HL-60 (cell line): ENCODE data around the gene PLEKHA5.

Experiments
- DNase-seq, 2 experiments: peaks; one replicate each; pipeline ENCODE4 v3.0.0-alpha.2; 2010 to 2020; ENCODE audit warnings: low read depth in 1 of 2, low spot score in 1 of 2
- H3K27ac ChIP-seq: fragments of 250-450 bp; sonication (Bioruptor Pico); replicated peaks from 2 replicates; pipeline ENCODE4 v1.5.1; 2020; ENCODE audit warnings: mild to moderate bottlenecking, moderate library complexity
- H3K27me3 ChIP-seq: fragments of 250-450 bp; sonication (Bioruptor Pico); 2 replicates; pipeline ENCODE4 v1.5.1; 2021; ENCODE audit warnings: mild to moderate bottlenecking, moderate library complexity; ENCODE audit not compliant: insufficient read depth, poor library complexity, severe bottlenecking
- H3K4me3 ChIP-seq: replicated peaks from 2 replicates; pipeline ENCODE4 v1.5.1; 2011; ENCODE audit warnings: mild to moderate bottlenecking, control low read depth, low read length; ENCODE audit not compliant: insufficient read depth
- GABPA ChIP-seq: IDR thresholded peaks from 2 replicates; pipeline ENCODE4 v1.6.1; 2012; ENCODE audit warnings: low read depth
- POLR2AphosphoS5 ChIP-seq: IDR thresholded peaks from 2 replicates; pipeline ENCODE4 v1.6.1; 2012; ENCODE audit warnings: low read depth
- REST ChIP-seq: IDR thresholded peaks from 2 replicates; pipeline ENCODE4 v1.6.1; 2012; ENCODE audit warnings: low read depth; ENCODE audit not compliant: insufficient replicate concordance
- SPI1 ChIP-seq: IDR thresholded peaks from 2 replicates; pipeline ENCODE4 v1.6.1; 2012; ENCODE audit warnings: low read depth, mild to moderate bottlenecking, borderline replicate concordance
- TF ChIP-seq, protein P1 (sequence below): IDR thresholded peaks from one replicate; pipeline ENCODE4 v1.5.1; 2011; ENCODE audit warnings: low read length, control low read depth, inconsistent platforms; ENCODE audit not compliant: insufficient read depth

Gene PLEKHA5

DNA sequence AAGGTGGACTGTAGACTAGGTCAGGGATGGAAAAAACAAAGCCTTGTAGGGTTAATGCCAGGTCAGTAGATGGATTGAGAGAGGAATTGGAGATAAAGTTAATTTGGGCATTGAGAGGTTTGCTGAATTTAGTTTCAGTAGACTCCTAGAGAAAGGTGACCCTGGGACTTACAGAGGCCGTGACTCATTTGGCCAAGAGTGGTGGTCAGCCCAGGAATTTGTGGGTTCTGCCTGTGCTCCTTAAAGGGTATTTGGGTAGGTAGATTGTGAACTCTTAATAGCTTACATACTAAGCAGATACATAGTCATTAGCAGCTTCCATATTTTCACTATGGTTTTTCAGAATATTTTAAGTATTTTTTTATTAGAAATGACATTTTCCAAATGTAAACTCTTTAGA is 21.8 kb downstream of the PLEKHA5 start:
- no peak for DNase-seq
- no peaks in the 10 kb centered on the region for H3K27me3 ChIP-seq
- no peak overlapping the region for H3K4me3 ChIP-seq
- TF ChIP-seq SPI1, result no peak
- TF ChIP-seq, protein P1, sequence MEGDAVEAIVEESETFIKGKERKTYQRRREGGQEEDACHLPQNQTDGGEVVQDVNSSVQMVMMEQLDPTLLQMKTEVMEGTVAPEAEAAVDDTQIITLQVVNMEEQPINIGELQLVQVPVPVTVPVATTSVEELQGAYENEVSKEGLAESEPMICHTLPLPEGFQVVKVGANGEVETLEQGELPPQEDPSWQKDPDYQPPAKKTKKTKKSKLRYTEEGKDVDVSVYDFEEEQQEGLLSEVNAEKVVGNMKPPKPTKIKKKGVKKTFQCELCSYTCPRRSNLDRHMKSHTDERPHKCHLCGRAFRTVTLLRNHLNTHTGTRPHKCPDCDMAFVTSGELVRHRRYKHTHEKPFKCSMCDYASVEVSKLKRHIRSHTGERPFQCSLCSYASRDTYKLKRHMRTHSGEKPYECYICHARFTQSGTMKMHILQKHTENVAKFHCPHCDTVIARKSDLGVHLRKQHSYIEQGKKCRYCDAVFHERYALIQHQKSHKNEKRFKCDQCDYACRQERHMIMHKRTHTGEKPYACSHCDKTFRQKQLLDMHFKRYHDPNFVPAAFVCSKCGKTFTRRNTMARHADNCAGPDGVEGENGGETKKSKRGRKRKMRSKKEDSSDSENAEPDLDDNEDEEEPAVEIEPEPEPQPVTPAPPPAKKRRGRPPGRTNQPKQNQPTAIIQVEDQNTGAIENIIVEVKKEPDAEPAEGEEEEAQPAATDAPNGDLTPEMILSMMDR, result no peak
- no peak for TF ChIP-seq REST
- TF ChIP-seq POLR2AphosphoS5, result no peak
- TF ChIP-seq GABPA, result no peak
- no peak overlapping the region for H3K27ac ChIP-seq

DNA sequence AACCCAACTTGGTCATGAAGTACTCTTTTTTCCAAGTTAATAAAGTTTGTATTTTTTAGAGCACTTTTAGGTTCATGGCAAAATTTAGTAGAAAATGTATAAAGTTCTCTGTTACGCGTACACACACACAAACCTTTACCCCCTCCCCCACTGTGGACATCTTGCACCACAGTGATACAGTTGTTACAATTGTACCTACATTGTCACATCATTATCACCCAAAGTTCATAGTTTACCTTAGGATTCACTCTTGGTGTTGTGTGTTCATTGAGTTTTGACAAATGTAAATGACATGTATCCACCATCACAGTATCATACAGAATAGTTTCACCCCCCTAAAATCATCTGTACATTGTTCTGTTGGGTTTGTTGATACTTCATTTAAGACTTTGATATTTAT is 23.9 kb downstream of the PLEKHA5 start:
- Histone ChIP-seq H3K4me3 (no peak overlapping the region), H3K27ac (no peak overlapping the region), H3K27me3 (no peaks in the 10 kb centered on the region)
- TF ChIP-seq REST, result no peak
- no peak for DNase-seq

DNA sequence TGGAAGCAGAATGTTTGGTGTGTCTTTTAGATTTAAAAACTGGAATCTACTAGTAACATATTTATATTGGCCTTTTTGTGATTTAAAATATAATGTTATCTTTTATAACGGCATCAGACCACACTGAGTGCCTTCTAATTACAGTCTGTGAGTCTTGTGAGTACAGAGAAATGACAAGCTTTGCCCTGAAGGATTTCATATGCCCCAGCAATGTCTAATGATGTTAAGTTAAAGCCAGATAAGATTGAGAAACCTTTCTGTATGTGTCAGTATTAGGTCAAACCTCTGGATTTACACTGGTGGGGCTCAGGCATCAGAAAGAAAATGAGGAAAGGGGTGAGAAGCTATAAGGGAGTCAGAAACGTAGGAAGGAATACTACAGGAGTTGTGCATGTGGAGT is 25.2 kb downstream of the PLEKHA5 start:
- DNase-seq, result no peak
- TF ChIP-seq POLR2AphosphoS5 (no peak), REST (no peak), GABPA (no peak)
- TF ChIP-seq, protein P1, result no peak
- H3K27me3 ChIP-seq, result no peaks in the 10 kb centered on the region
- no peak overlapping the region for H3K4me3 ChIP-seq
- H3K27ac ChIP-seq, result no peak overlapping the region

GRCh38 chr12:19155981-19156734 is 26.6 kb downstream of the PLEKHA5 start:
- no peak overlapping the region for H3K4me3 ChIP-seq
- H3K27ac ChIP-seq, result no peak overlapping the region
- DNase-seq, result no peak
- H3K27me3 ChIP-seq, result no peaks in the 10 kb centered on the region
- TF ChIP-seq REST, result no peak
- no peak for TF ChIP-seq POLR2AphosphoS5
- no peak for TF ChIP-seq GABPA
- no peak for TF ChIP-seq SPI1
- TF ChIP-seq, protein P1, result no peak
